ENCODE measurements around the gene MLST8.

Gene MLST8

DNA sequence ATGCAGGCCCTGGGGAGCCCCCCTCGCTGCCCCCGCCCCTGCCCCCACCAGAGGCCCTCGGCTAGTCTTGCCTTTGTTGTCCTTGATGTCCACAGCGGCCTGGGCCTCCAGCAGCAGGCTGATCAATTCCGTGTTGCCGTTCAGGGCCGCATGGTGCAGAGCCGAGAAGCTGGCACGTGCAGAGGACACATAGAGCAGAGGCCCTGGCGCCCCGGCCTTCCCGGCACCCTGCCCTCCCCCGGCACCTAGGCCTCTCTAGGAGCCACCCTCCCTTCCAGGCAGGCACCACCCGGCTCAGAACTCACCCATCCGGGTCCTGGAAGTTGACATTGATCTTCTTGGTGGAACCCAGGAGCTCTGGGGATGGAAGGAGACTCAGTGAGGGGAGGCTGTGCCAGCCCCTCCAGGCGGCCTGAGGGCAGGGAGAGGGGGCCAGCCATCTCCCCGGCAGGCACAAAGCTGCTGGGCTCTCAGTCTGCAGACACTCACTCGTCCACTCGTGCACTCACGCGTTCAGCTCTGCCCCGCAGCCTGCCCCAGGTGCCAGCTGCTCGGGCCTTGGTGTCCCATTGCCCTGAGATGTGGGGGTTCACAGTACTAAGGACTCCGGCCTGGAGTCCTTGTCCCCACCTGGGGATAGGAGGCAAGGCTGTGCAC is 15.1 kb upstream of the MLST8 start:
- H2AFZ ChIP-seq (ENCODE audit: low read length, unreplicated experiment) = no peak overlapping the region
- no peaks in the 10 kb centered on the region for H3K4me1 ChIP-seq (ENCODE audit: control insufficient read depth, insufficient read depth, low read length, unreplicated experiment)
- H3K27me3 ChIP-seq (ENCODE audit: insufficient read depth, low read length) = peaks cover 7% of the 10 kb centered on the region
- H3K36me3 ChIP-seq (ENCODE audit: insufficient read depth, low read length) = no peaks in the 10 kb centered on the region
- H3K79me2 ChIP-seq (ENCODE audit: control insufficient read depth, insufficient read depth, low read length, unreplicated experiment) = no peaks in the 10 kb centered on the region
- no peak overlapping the region for H3K4me3 ChIP-seq (ENCODE audit: low read depth, low read length)
- H3K27ac ChIP-seq (ENCODE audit: low read depth, low read length) = no peak overlapping the region

DNA sequence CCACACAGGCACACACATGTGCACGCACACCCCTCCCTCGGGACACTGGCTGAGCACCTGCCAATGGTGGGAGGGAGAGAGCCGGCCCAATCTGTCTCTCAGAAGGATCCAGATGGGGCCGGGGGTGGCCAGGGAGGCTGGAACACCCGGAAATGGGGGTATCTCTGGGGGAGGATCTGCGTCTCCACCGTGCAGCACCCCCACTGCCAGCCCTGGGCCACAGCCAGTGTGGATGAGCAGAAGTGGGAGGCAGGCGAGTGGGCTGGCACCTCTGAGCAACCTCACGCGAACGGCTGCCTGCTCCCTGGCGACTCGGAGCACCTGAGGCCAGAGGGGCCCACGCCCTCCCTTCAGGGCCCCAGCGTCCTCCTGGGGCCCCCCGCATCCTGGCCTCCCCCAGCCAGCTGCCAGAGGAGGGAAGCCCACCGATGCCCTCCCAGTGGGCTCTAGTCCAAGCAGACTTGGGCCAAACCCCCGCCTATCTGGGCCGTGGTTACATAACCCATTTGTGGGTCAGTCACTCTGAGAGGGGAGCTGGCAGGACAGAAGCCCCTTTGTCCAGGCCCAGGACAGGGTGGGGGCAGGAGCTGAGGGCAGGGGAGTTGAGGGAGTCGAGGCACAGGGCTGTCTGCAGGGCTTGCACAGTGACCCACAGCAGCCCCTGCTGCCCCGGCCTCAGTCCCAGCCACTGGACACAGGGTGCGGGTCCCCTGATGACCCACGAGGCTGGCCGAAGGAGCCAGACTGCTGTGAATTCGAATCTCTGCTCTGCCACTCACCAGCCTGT is 14.4 kb upstream of the MLST8 start:
- Histone ChIP-seq H2AFZ (ENCODE audit: low read length, unreplicated experiment) (no peak overlapping the region), H3K4me3 (ENCODE audit: low read depth, low read length) (no peak overlapping the region), H3K27me3 (ENCODE audit: insufficient read depth, low read length) (peaks cover 14% of the 10 kb centered on the region), H3K79me2 (ENCODE audit: control insufficient read depth, insufficient read depth, low read length, unreplicated experiment) (no peaks in the 10 kb centered on the region), H3K27ac (ENCODE audit: low read depth, low read length) (no peak overlapping the region), H3K36me3 (ENCODE audit: insufficient read depth, low read length) (no peaks in the 10 kb centered on the region), H3K4me1 (ENCODE audit: control insufficient read depth, insufficient read depth, low read length, unreplicated experiment) (no peaks in the 10 kb centered on the region)

DNA sequence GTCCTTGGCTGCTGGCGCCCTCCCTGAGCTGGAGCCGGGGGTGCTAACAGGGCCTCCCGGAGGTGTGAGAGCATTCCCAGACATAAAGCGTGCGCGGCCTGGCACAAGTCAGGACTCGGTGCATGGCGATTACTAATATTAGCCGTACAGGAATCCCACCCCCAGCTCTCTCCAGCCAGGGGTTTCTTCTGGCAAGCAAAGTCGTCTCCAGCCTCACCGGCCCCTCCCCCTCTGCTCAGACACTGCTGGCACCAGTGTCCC is 13.9 kb upstream of the MLST8 start:
- Histone ChIP-seq H3K79me2 (ENCODE audit: control insufficient read depth, insufficient read depth, low read length, unreplicated experiment) (no peaks in the 10 kb centered on the region), H3K4me3 (ENCODE audit: low read depth, low read length) (no peak overlapping the region), H3K36me3 (ENCODE audit: insufficient read depth, low read length) (no peaks in the 10 kb centered on the region), H3K27me3 (ENCODE audit: insufficient read depth, low read length) (peaks cover 18% of the 10 kb centered on the region), H3K27ac (ENCODE audit: low read depth, low read length) (no peak overlapping the region), H2AFZ (ENCODE audit: low read length, unreplicated experiment) (no peak overlapping the region), H3K4me1 (ENCODE audit: control insufficient read depth, insufficient read depth, low read length, unreplicated experiment) (no peaks in the 10 kb centered on the region)

DNA sequence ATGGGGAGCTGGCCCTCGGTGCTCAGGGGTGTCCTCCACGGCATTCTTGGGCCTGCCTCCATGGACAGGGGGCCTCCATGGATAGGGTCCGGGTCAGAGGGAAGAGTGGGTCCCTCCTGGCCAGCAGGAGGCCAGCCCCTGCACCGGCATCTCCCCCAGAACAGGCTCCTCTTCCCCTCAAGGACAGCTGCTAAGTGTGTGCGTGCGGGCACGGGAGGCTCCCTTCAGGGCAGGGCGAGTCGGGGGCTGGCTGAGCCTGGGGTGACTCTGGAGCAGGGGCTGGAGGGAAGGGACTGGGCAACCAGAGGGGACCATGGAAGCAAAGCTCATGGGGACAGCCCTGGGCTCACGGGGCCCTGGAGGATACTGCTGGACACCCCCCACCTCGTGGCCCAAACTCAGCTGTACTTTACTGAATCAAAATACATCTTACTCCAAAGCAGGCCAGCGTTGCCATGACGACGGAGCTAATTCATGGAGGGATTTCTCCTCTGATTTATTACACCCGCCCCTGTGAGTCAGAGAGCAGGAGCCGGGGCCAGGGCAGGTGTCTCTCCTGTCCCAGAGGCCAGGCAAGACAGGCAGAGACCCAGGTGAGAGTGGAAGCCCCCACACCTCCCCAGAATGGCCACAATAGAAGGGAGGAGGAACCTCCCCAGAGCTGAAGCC is 11.0 kb upstream of the MLST8 start:
- H3K36me3 ChIP-seq (ENCODE audit: insufficient read depth, low read length) = no peaks in the 10 kb centered on the region
- no peaks in the 10 kb centered on the region for H3K79me2 ChIP-seq (ENCODE audit: control insufficient read depth, insufficient read depth, low read length, unreplicated experiment)
- H3K4me3 ChIP-seq (ENCODE audit: low read depth, low read length) = no peak overlapping the region
- peaks cover 44% of the 10 kb centered on the region for H3K27me3 ChIP-seq (ENCODE audit: insufficient read depth, low read length)
- no peak overlapping the region for H3K27ac ChIP-seq (ENCODE audit: low read depth, low read length)
- H2AFZ ChIP-seq (ENCODE audit: low read length, unreplicated experiment) = no peak overlapping the region
- no peaks in the 10 kb centered on the region for H3K4me1 ChIP-seq (ENCODE audit: control insufficient read depth, insufficient read depth, low read length, unreplicated experiment)

DNA sequence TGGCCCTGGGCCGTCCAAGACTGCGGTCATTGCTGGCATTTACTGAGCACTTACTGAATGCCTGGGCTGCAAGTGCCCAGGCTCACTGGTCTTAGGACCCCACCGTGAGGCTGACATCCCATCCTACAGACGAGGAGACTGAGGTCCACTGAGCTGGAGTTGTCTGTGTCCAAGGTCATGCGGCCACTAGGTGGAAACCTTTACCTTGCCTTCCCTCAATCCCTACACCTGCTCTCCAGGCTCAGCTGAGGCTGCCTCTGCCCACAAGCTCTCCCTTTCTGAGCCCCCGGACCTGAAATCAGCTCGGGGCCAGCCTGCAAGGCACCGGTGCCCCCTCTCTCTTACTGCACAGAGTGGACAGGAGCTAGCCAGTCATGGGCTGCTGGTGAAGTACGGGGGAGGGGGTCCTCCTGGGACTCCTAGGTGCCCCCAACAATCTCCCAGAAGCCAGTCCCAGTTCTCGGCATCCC is 10.4 kb upstream of the MLST8 start:
- Histone ChIP-seq H3K27me3 (ENCODE audit: insufficient read depth, low read length) (peaks cover 49% of the 10 kb centered on the region), H3K36me3 (ENCODE audit: insufficient read depth, low read length) (no peaks in the 10 kb centered on the region), H3K79me2 (ENCODE audit: control insufficient read depth, insufficient read depth, low read length, unreplicated experiment) (no peaks in the 10 kb centered on the region), H2AFZ (ENCODE audit: low read length, unreplicated experiment) (no peak overlapping the region), H3K4me3 (ENCODE audit: low read depth, low read length) (no peak overlapping the region), H3K4me1 (ENCODE audit: control insufficient read depth, insufficient read depth, low read length, unreplicated experiment) (no peaks in the 10 kb centered on the region), H3K27ac (ENCODE audit: low read depth, low read length) (no peak overlapping the region)

DNA sequence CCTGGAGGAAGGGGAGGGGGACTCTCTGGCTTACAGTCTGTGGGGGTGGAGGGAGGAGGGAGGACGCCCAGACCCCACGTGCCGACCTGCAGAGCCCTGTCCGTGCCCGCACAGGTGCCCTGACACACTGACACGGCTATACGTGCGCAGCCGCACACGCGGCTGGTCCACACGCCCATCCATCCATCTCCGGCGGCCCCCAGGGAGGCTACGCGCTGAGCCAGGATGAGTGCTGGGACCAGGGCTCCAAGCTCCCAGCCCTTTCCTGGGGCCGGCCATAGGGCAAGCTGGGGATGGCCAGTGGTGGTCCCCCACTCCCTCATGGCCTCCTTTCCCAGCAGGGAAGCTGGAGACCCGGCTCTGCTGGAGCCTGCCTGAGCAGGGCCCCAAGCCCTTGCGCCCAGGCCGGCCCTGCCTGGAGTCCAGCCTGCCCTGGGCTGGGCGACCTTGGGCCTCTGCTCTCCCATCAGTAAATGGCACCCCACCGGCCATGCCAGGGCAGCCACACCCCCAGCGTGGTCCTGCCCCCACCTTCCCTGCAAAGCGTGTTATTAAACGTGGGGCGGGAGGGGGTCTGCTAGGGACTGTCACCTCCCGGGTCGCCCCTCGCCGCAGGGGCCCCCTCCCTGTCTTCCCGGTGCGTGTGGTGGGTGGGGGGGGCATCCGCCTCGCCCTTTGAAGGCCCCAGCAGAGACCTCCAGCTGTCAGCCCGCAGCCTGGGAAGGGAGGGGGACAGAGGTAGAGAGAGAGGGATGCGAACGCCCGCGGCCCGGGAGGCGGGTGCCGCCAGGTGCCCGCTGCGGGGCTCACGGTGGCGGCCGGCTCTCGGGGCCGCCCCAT is 9.7 kb upstream of the MLST8 start:
- no peak overlapping the region for H3K27ac ChIP-seq (ENCODE audit: low read depth, low read length)
- no peaks in the 10 kb centered on the region for H3K79me2 ChIP-seq (ENCODE audit: control insufficient read depth, insufficient read depth, low read length, unreplicated experiment)
- no peaks in the 10 kb centered on the region for H3K4me1 ChIP-seq (ENCODE audit: control insufficient read depth, insufficient read depth, low read length, unreplicated experiment)
- H3K4me3 ChIP-seq (ENCODE audit: low read depth, low read length) = peak overlapping the region; percentile 56; the same call in 1 of the 2 replicates
- H2AFZ ChIP-seq (ENCODE audit: low read length, unreplicated experiment) = no peak overlapping the region
- H3K36me3 ChIP-seq (ENCODE audit: insufficient read depth, low read length) = no peaks in the 10 kb centered on the region
- H3K27me3 ChIP-seq (ENCODE audit: insufficient read depth, low read length) = peaks cover 49% of the 10 kb centered on the region

DNA sequence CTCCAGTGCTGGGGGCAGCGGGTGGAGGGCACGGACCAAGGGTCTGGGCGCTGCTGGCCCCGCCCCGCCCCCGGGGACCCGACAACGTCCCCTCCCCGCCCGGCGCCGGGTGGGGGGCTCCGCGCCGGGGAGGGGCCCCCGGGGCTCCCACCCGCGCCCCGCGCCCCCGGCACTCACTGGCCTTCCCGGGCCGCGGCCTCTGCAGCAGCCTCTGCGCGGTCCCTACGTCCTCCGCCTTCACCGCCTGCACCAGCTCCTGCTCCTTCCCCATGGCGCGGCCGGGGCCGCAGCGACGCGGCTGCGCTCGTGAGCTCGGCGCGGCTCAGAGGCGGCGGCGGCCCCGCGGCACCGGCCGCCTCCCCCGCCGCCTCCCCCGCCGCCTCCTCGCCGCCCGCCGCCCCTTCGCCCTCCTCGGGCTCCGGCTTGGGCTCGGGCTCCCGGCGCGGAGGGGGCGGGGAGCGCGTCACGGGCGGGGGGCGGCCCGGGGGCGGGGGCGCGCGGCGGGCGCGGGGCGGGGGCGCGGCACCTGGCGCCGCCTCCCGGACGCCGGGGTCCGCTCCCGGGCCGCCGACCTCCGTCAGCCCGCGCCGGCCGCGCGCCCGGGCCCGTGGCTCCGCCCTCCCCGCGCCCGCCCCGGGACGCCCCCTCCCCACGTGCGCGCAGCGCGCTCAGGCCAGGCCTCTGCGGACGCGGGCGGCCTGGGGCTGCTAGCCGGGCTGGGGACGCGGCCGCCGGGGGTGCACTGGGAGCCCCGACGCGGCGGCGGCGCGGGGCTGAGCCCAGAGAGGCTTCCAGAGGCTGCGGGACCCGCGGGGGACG is 8.9 kb upstream of the MLST8 start, which contains the start of gene CASKIN1:
Gene CASKIN1, minus strand, starts transcription at position 444 of the 819 bp plus-strand sequence. Its CDS starts 173 bp downstream, at position 271.
- Histone ChIP-seq H3K4me3 (ENCODE audit: low read depth, low read length) (peak within 1 kb of the TSS; percentile 56; the same call in 1 of the 2 replicates), H3K36me3 (ENCODE audit: insufficient read depth, low read length) (no peaks in the 10 kb centered on the region), H2AFZ (ENCODE audit: low read length, unreplicated experiment) (no peak within 1 kb of the TSS), H3K4me1 (ENCODE audit: control insufficient read depth, insufficient read depth, low read length, unreplicated experiment) (no peaks in the 10 kb centered on the region), H3K27ac (ENCODE audit: low read depth, low read length) (no peak within 1 kb of the TSS), H3K27me3 (ENCODE audit: insufficient read depth, low read length) (peaks cover 49% of the 10 kb centered on the region), H3K79me2 (ENCODE audit: control insufficient read depth, insufficient read depth, low read length, unreplicated experiment) (no peaks in the 10 kb centered on the region)

DNA sequence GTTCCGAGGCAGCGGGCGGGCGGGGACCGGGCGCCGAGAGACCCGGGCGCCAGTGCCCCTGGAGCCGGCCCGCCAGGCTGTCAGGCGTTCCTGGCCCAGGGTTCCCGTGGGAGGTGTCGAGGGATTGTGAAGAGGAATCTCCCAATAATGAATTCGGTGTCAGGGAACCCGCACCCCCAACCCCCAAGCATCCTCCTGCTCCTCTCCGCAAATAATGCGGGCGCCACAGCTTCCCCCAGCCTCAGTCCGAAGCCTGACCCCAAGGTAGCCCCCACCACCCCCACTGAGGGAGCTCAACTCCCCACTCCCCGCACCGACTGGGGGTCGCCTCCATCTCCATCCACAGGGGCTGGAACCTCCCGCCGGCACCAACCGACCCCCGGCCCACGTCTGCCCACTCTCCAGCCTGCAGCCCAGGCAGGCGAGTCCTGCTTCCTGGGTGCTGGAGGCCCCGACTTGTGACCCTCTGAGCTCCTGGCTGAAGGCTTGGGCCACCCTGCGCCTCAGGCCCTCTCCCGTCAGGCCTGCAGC is 8.2 kb upstream of the MLST8 start:
- peaks cover 49% of the 10 kb centered on the region for H3K27me3 ChIP-seq (ENCODE audit: insufficient read depth, low read length)
- no peak overlapping the region for H3K27ac ChIP-seq (ENCODE audit: low read depth, low read length)
- no peaks in the 10 kb centered on the region for H3K36me3 ChIP-seq (ENCODE audit: insufficient read depth, low read length)
- H2AFZ ChIP-seq (ENCODE audit: low read length, unreplicated experiment) = no peak overlapping the region
- H3K79me2 ChIP-seq (ENCODE audit: control insufficient read depth, insufficient read depth, low read length, unreplicated experiment) = no peaks in the 10 kb centered on the region
- peak overlapping the region; percentile 25; the same call in 1 of the 2 replicates for H3K4me3 ChIP-seq (ENCODE audit: low read depth, low read length)
- H3K4me1 ChIP-seq (ENCODE audit: control insufficient read depth, insufficient read depth, low read length, unreplicated experiment) = no peaks in the 10 kb centered on the region

DNA sequence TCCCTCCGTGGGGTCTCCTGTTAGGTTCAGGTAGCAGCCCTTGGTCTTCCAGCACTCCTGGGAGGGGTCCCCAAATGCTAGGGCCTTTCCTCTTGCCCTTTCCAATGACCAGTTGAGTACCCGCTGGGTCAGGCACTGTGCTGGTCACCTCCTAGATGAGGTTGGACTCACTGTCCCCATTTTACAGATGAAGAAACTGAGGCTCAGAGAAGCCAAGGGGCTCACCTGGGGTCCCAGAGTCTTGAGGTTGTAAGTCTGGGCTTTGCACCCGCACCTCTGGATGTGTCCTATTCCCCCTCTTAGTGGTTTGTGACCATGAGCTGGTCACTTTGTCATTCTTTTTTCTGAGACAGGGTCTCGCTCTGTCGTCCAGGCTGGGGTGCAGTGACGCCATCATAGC is 7.5 kb upstream of the MLST8 start:
- Histone ChIP-seq H3K27me3 (ENCODE audit: insufficient read depth, low read length) (peaks cover 49% of the 10 kb centered on the region), H3K4me3 (ENCODE audit: low read depth, low read length) (no peak overlapping the region), H3K27ac (ENCODE audit: low read depth, low read length) (no peak overlapping the region), H3K36me3 (ENCODE audit: insufficient read depth, low read length) (no peaks in the 10 kb centered on the region), H2AFZ (ENCODE audit: low read length, unreplicated experiment) (no peak overlapping the region), H3K4me1 (ENCODE audit: control insufficient read depth, insufficient read depth, low read length, unreplicated experiment) (no peaks in the 10 kb centered on the region), H3K79me2 (ENCODE audit: control insufficient read depth, insufficient read depth, low read length, unreplicated experiment) (no peaks in the 10 kb centered on the region)
